ENCODE results near the gene SDR39U1.

Gene SDR39U1

GRCh38 chr14:24428628-24429394, 13.8 kb downstream of the SDR39U1 start:
- no peak for DNase-seq

GRCh38 chr14:24427537-24428508, 14.8 kb downstream of the SDR39U1 start:
- DNase-seq: no peak

GRCh38 chr14:24426912-24427536, 15.6 kb downstream of the SDR39U1 start:
- peak; percentile 66 for DNase-seq

GRCh38 chr14:24426150-24426911, 16.2 kb downstream of the SDR39U1 start:
- no peak for DNase-seq

- no peak for DNase-seq
These were observed 16.9 kb downstream of the SDR39U1 start for GRCh38 chr14:24425704-24426103.

- no peak for DNase-seq
These were observed 19.6 kb downstream of the SDR39U1 start for GRCh38 chr14:24422694-24423601.

- DNase-seq: no peak
These were observed 20.3 kb downstream of the SDR39U1 start for GRCh38 chr14:24422261-24422660.

GRCh38 chr14:24418492-24418873, 24.1 kb downstream of the SDR39U1 start:
- no peak for DNase-seq

GRCh38 chr14:24417832-24418491, 24.6 kb downstream of the SDR39U1 start:
- DNase-seq: no peak

GRCh38 chr14:24416932-24417619, 25.5 kb downstream of the SDR39U1 start:
- DNase-seq: no peak

- DNase-seq: no peak
These were observed 26.2 kb downstream of the SDR39U1 start for GRCh38 chr14:24416254-24416931.

GRCh38 chr14:24415421-24416253, 26.9 kb downstream of the SDR39U1 start:
- DNase-seq: no peak

GRCh38 chr14:24414732-24415420, 27.7 kb downstream of the SDR39U1 start:
- DNase-seq: no peak

- no peak for DNase-seq
These were observed 28.5 kb downstream of the SDR39U1 start for GRCh38 chr14:24414077-24414476.

GRCh38 chr14:24411443-24412389, 30.9 kb downstream of the SDR39U1 start:
- DNase-seq: peak; percentile 40

- no peak for DNase-seq
These were observed 32.6 kb downstream of the SDR39U1 start for GRCh38 chr14:24409956-24410355.

- no peak for DNase-seq
These were observed 33.4 kb downstream of the SDR39U1 start for GRCh38 chr14:24409192-24409591.

Measured in CD4-positive, alpha-beta T cell treated with Interleukin-6 for 4 hours (primary cell).